Pancreas (tissue), 10 donors: ENCODE results near the gene PLCB1. TPM values are rescaled to one million over a fixed set of nuclear protein-coding genes. Genes with fewer than 3 reads are reported as not detected.

Experiments
- ATAC-seq, 4 donors: fragments of 200-7000 bp; cut with Tn5 transposase; one replicate each; pipeline versions ENCODE4 v1.8.0 to v1.9.1; 2020; ENCODE audit warnings: mild to moderate bottlenecking in 4 of 4, moderate library complexity in 4 of 4
- DNase-seq, 6 donors: peaks; one replicate each; pipeline ENCODE4 v3.0.0-alpha.2; 2020
- FAIRE-seq: peaks from 2 replicates; lab custom pipeline; 2012; peaks lifted over from hg19 to GRCh38; lab: Jason Lieb, UNC
- H3K27ac ChIP-seq, 4 donors: fragments of 200-600 bp; sonication (generic); 1 replicate in 3 of 4; 2 replicates in 1 of 4; pipeline versions ENCODE4 v1.5.0 to v1.8.0; 2020
- H3K27me3 ChIP-seq, 4 donors: fragments of 200-600 bp; one replicate each; pipeline ENCODE4 v1.8.0; 2021
- H3K36me3 ChIP-seq, 3 donors: fragments of 200-600 bp; sonication (generic) in 1 of 3; one replicate each; pipeline versions ENCODE4 v1.5.0 to v1.8.0; 2020 to 2021
- H3K4me1 ChIP-seq, 3 donors: fragments of 200-600 bp; one replicate each; pipeline ENCODE4 v1.8.0; 2021
- H3K4me3 ChIP-seq, 4 donors: fragments of 200-600 bp; sonication (generic) in 2 of 4; one replicate each; pipeline versions ENCODE4 v1.5.0 to v1.8.0; 2020 to 2021
- H3K9me3 ChIP-seq, 4 donors: fragments of 200-600 bp; one replicate each; pipeline ENCODE4 v1.8.0; 2021
- CTCF ChIP-seq, 4 donors: fragments of 200-600 bp; sonication (generic) in 3 of 4; IDR thresholded peaks; one replicate each; pipeline versions ENCODE4 v1.5.0 to v1.8.0; 2021; ENCODE audit warnings: antibody characterized with exemption in 4 of 4
- WGBS, 2 donors: extraction: QIAGEN DNeasy Blood & Tissue Kit; methylation state at CpG; one replicate each; pipeline ENCODE4 v1.1.7; 2013; 5-methylcytosine and 5-hydroxymethylcytosine counted together
- intact Hi-C, 3 donors: fragments of 100-400 bp; cut with DNase I; formaldehyde crosslinking; loops; one replicate each; pipeline versions ENCODE4 v1.11.1 to v1.14.2; 2022
- polyA plus RNA-seq, 2 donors: library from polyadenylated mRNA; stranded (reverse); fragments of 200-250 nt; gene quantifications; one replicate each; pipeline ENCODE4 v1.2.3, GENCODE V29; 2013
- total RNA-seq, 6 donors: library from RNA; stranded (reverse); fragmentation: NEBNext Ultra II Directional in 4 of 6; extraction: Animal tissue kit (Norgen Biotek cat#: 25700) in 4 of 6; gene quantifications; one replicate each; pipeline versions ENCODE4 v1.2.1 to v1.2.4, GENCODE V29; 2021 to 2023
- donor health status: healthy with polysubstance abuse.
- donor health status: DM: no; HTN: no; CAD: no; lungs with moderate emphysema.
- donor health status: DM: no; HTN: no; CAD: no.
- donor health status: control.
- donor health status: control.
- donor health status: Bipolar disorder and iron deficiency.
- donor health status: DM: yes; HTN: yes; CAD: no.
- donor health status: DM: no; HTN: no; CAD: no.
- donor health status: DM: no; HTN: no; CAD: no.
- donor health status: DM: yes; HTN: yes; CAD: no.

The PLCB1 gene
- total and polyA plus RNA-seq, 8 donors = 4.5 to 18.7 (median 13.7) TPM

- Histone ChIP-seq H3K4me3 (no peak overlapping the region), H3K36me3 (no peaks in the 10 kb centered on the region), H3K9me3 (no peaks in the 10 kb centered on the region), H3K27me3 (no peaks in the 10 kb centered on the region), H3K27ac (no peak overlapping the region), H3K4me1 (peaks cover 0 to 10% (median 7%) of the 10 kb centered on the region in 3 donors)
- FAIRE-seq = no peak
- intact Hi-C loops = no loop called here
- DNase-seq = no peak
- peak; percentile 31 to 82 (median 66) for ATAC-seq
- no peak for TF ChIP-seq CTCF (IDR thresholded peaks at IDR 0.05)
- 24 to 31% methylated on average over 7 of the region's 7 CpGs for WGBS, 2 donors
Observed at GRCh38 chr20:8190043-8190880, 58.2 kb downstream of the PLCB1 start.

- Histone ChIP-seq H3K36me3 (no peaks in the 10 kb centered on the region), H3K4me1 (peaks cover 0 to 10% (median 7%) of the 10 kb centered on the region in 3 donors), H3K27me3 (no peaks in the 10 kb centered on the region), H3K27ac (no peak overlapping the region), H3K9me3 (no peaks in the 10 kb centered on the region), H3K4me3 (no peak overlapping the region)
- intact Hi-C loops = no loop called here
- FAIRE-seq = no peak
- DNase-seq = no peak
- ATAC-seq = no peak
- TF ChIP-seq CTCF (IDR thresholded peaks at IDR 0.05) = no peak
Observed at GRCh38 chr20:8194721-8195120, 62.7 kb downstream of the PLCB1 start.

- H3K4me3 ChIP-seq = no peak overlapping the region
- H3K27me3 ChIP-seq = no peaks in the 10 kb centered on the region
- FAIRE-seq = no peak
- H3K9me3 ChIP-seq = no peaks in the 10 kb centered on the region
- no peak for DNase-seq
- H3K36me3 ChIP-seq = no peaks in the 10 kb centered on the region
- no peak for TF ChIP-seq CTCF (IDR thresholded peaks at IDR 0.05)
- ATAC-seq = no peak
- WGBS, 2 donors = 93 to 97% methylated on average over 1 of the region's 1 CpG
- H3K4me1 ChIP-seq = no peaks in the 10 kb centered on the region
- H3K27ac ChIP-seq = no peak overlapping the region
- intact Hi-C loops = no loop called here
Observed at GRCh38 chr20:8196096-8196495, 64.0 kb downstream of the PLCB1 start.

- Histone ChIP-seq H3K27ac (no peak overlapping the region), H3K36me3 (no peaks in the 10 kb centered on the region), H3K4me3 (no peak overlapping the region), H3K27me3 (no peaks in the 10 kb centered on the region), H3K9me3 (no peaks in the 10 kb centered on the region), H3K4me1 (no peaks in the 10 kb centered on the region)
- intact Hi-C loops = no loop called here
- no peak for TF ChIP-seq CTCF (IDR thresholded peaks at IDR 0.05)
- FAIRE-seq = no peak
- ATAC-seq = no peak
- DNase-seq = no peak
Observed at GRCh38 chr20:8200220-8200619, 68.2 kb downstream of the PLCB1 start.

- H3K4me3 ChIP-seq = no peak overlapping the region
- intact Hi-C loops = no loop called here
- TF ChIP-seq CTCF (IDR thresholded peaks at IDR 0.05) = no peak
- no peaks in the 10 kb centered on the region for H3K36me3 ChIP-seq
- no peak for ATAC-seq
- H3K9me3 ChIP-seq = no peaks in the 10 kb centered on the region
- no peak for DNase-seq
- 96 to 97% methylated on average over 1 of the region's 1 CpG for WGBS, 2 donors
- H3K27ac ChIP-seq = no peak overlapping the region
- H3K4me1 ChIP-seq = no peaks in the 10 kb centered on the region
- FAIRE-seq = no peak
- H3K27me3 ChIP-seq = no peaks in the 10 kb centered on the region
Observed at GRCh38 chr20:8203366-8203765, 71.3 kb downstream of the PLCB1 start.
